GM12872 (cell line): Measurements from ENCODE around the gene PCDHGC4.

Experiments used
- CTCF ChIP-seq: IDR thresholded peaks from 3 replicates; pipeline ENCODE4 v1.5.1; 2011; ENCODE audit warnings: low read depth, mild to moderate bottlenecking, low read length, moderate library complexity; ENCODE audit not compliant: insufficient read depth

Gene PCDHGC4

DNA sequence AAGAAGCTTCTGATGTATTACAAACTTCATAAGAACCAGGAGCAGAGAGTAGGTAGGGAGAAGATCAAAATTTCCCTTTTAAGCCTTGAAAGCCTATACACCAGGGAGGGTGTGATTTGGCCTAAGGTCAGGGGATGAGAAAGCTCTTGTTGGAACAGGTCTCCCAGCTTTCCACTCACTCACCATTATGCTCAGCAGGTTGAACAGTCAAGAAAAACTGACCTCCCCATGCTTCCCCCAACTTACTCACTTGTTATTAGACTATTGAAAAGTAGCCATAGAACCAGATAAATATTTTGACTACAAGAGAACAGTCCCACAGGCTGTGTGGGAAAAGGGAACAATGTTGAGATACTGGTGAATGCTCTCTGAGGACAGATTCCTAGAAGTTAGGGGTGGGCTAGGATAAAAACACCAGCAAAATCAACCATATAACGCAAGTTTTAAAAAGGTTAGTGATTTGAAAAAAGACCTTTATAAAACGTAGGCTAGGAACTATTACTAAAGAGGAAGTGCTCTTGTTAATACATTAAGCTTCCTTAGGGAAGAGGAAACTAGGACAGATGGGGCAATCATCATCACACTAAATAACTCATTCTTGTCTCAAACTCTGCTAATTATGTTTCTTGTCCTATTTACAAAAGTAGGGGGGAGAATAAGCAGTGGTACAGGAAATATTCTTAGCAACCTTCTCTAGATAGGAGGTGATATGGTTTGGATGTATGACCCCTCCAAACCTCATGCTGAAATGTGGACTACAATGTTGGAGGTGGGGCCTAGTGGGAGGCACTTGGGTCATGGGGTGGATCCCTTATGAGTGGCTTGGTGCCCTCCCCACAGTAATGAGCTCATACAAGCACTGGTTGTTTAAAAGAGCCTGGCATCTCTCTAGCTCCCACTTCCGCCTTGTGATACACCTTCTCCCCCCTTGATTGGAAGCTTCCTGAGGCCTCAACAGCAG lies 35.1 kb downstream of the PCDHGC4 start:
- no peak for TF ChIP-seq CTCF

- no peak for TF ChIP-seq CTCF
Measured at GRCh38 chr5:141521244-141521781, 36.5 kb downstream of the PCDHGC4 start.

- TF ChIP-seq CTCF, result no peak
Measured at GRCh38 chr5:141522301-141522700, 37.5 kb downstream of the PCDHGC4 start.

DNA sequence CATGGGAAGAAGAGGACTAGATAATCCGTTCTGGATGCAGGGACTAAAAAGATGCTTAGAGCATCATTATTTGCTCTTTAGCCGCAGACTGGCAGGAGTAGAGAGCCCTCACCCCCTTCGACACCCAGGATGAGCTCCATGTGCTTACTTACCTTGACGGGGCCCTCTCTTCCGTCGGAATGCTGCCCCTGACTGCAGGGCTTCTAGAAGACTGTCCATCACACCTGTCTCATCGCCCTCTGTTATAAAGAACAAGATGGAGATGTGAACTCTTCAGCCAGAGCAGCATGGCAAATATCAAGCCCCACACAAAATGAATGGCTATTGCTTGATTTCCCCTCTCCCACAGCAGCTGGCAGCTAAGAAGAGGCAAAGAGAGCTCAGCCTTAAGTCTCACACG lies 39.2 kb downstream of the PCDHGC4 start:
- no peak for TF ChIP-seq CTCF

- TF ChIP-seq CTCF, result peak; percentile 99
Measured at GRCh38 chr5:141524604-141525597, 40.1 kb downstream of the PCDHGC4 start.

GRCh38 chr5:141525653-141526052 lies 40.8 kb downstream of the PCDHGC4 start:
- no peak for TF ChIP-seq CTCF

DNA sequence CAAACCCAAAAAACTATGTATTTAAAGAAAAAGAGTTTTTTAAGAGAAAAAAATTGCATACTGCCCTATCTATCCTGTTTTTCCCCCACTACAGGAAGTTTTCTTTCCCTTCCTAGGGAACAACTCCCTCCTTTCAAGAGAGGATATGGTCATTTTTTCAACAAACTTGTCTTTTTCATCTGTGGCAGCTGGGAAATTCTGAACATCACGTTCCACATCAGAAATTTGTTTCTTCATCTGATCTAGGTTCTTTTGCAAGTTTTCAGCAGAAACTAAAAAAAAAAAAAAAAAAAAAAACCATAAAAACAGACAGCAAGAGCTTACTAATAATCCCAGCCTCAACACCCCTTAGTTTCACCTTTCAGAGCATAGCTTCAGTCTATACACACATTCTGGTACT lies 42.6 kb downstream of the PCDHGC4 start:
- TF ChIP-seq CTCF, result no peak
